ENCODE measurements around the gene FNDC11. TPM values are rescaled to one million over a fixed set of nuclear protein-coding genes. Genes with fewer than 3 reads are reported as not detected.

The FNDC11 gene
- total and polyA plus RNA-seq, 8 donors: 0.23 to 0.84 (median 0.67) TPM

DNA sequence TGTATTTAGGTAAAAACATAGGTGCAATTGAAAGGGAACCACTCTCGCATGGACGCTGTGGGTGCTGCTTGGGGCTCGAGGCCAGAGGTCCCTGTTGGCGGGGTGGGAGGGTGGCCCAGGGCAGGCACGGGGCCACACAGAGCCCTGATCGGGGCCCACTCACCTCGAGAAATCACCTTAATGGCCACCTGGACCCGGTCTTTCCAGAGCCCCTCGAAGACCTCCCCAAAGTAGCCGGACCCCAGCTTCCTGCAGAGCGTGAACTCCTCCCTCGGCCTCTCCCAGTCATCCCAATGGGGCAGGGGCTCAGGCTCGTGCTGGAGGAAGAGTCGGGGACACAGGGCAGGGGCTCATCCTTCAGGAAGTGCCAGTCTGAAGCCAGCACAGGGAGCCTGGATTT, 20.6 kb upstream of the FNDC11 start:
- DNase-seq: peak in 1 of 4 donors; percentile 37
- Histone ChIP-seq H3K4me1 (peaks cover 12 to 29% of the 10 kb centered on the region in 2 donors), H3K9me3 (no peaks in the 10 kb centered on the region), H3K36me3 (no peaks in the 10 kb centered on the region), H3K4me3 (no peak overlapping the region), H3K27me3 (peaks cover 0 to 54% of the 10 kb centered on the region in 2 donors), H3K27ac (no peak overlapping the region)
- intact Hi-C loops (cut with DNase I): no loop called here
- ATAC-seq: no peak
- TF ChIP-seq, protein P1, sequence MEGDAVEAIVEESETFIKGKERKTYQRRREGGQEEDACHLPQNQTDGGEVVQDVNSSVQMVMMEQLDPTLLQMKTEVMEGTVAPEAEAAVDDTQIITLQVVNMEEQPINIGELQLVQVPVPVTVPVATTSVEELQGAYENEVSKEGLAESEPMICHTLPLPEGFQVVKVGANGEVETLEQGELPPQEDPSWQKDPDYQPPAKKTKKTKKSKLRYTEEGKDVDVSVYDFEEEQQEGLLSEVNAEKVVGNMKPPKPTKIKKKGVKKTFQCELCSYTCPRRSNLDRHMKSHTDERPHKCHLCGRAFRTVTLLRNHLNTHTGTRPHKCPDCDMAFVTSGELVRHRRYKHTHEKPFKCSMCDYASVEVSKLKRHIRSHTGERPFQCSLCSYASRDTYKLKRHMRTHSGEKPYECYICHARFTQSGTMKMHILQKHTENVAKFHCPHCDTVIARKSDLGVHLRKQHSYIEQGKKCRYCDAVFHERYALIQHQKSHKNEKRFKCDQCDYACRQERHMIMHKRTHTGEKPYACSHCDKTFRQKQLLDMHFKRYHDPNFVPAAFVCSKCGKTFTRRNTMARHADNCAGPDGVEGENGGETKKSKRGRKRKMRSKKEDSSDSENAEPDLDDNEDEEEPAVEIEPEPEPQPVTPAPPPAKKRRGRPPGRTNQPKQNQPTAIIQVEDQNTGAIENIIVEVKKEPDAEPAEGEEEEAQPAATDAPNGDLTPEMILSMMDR (IDR thresholded peaks at IDR 0.05): no peak

DNA sequence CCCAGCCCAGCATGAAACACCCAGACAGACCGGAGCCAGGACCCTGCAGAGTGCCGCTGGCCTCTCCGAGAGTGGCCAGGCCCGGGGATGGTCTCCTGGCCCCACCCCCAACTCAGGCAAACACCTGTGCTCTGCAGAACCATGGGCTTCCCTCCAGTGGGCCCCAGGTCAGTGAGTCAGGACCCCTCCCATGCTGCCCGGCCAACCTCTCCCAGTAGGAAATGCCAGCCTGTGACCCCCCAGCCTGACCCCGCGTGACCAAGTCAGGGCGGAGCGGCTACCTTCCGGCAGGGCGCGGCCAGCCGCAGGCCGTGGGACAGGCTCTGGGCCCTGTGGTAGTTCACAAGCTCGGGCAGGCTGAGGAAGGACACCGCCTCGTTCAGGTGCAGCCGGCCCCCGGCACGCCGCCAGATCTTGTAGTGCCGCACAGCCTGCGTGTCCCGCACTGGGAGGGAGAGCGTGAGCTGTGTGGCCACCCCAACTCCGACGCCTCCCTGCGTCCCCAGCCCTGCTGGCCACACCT, 20.0 kb upstream of the FNDC11 start:
- ATAC-seq (peak; percentile 0), DNase-seq (peak in 1 of 4 donors; percentile 89)
- H3K4me3 ChIP-seq: no peak overlapping the region
- peaks cover 0 to 54% of the 10 kb centered on the region in 2 donors for H3K27me3 ChIP-seq
- no peaks in the 10 kb centered on the region for H3K36me3 ChIP-seq
- intact Hi-C loops (cut with DNase I): no loop called here
- peaks cover 13 to 34% of the 10 kb centered on the region in 2 donors for H3K4me1 ChIP-seq
- no peaks in the 10 kb centered on the region for H3K9me3 ChIP-seq
- H3K27ac ChIP-seq: no peak overlapping the region
- TF ChIP-seq, protein P1 (IDR thresholded peaks at IDR 0.05): no peak

DNA sequence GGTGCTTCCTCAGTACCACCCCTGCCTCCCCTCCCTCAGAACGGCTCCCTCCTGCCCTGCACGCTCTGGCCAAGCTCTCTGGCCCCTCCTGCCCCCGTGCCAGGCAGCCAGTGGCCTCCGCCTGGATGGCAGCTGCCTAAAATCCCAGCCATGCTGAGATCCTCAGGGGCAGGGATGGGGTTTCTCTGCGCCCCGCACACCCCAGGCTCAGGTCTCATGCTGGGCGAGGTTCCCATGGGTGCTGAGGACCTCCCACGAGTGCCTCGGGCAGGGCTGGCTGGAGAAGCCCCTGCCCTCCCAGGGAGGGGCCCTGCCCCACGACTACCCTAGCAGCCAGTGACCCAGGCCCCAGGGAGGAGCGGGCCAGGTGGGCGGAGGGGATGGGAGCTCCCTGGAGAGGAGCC, 19.5 kb upstream of the FNDC11 start:
- ATAC-seq: no peak
- TF ChIP-seq, protein P1 (IDR thresholded peaks at IDR 0.05): no peak
- peak in 1 of 4 donors; percentile 80 for DNase-seq
- H3K4me3 ChIP-seq: no peak overlapping the region
- intact Hi-C loops (cut with DNase I): no loop called here
- peaks cover 13 to 31% of the 10 kb centered on the region in 2 donors for H3K4me1 ChIP-seq
- peaks cover 0 to 54% of the 10 kb centered on the region in 2 donors for H3K27me3 ChIP-seq
- no peaks in the 10 kb centered on the region for H3K9me3 ChIP-seq
- H3K36me3 ChIP-seq: no peaks in the 10 kb centered on the region
- no peak overlapping the region for H3K27ac ChIP-seq

DNA sequence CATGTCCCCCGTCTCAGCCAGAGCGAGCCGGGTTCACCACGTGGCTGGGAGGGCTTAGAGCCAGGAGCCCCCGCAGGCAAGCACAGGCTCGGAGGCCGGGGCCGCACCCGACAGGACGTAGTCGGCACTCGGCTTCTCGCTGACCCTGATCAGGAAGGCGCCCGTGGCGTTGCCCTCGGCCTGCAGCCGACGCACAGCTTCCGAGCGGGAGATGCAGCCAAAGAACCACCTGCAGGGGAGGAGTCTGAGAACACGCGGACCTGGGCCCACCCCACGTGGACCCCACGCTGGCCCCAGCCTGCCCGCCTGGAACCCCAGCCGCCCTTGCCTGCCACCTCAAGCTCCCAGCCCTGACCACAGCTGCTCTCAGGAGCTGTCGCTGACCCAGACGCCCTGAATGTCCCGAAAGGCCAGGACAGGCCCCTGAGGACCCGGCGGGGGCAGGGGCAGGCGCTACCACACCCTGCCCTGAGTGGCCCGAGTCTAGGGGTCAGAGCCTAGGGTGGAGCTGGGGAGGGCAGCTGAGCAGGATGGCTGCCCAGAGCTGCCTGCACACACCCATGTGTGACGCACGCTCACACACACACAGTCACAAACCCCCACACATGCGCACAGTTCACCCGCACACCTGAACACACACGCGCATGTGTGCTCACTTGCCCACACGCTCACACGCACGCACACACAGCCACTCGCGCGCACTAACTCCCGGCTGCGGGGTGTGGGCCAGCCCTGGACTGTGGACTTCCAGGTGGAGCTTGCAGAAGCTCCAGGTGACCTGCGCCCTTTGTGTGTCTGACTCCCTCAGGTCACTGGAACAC, 18.9 kb upstream of the FNDC11 start:
- no peak for ATAC-seq
- H3K9me3 ChIP-seq: no peaks in the 10 kb centered on the region
- peak in 1 of 4 donors; percentile 65 for DNase-seq
- peaks cover 0 to 50% of the 10 kb centered on the region in 2 donors for H3K27me3 ChIP-seq
- H3K4me1 ChIP-seq: peaks cover 13 to 31% of the 10 kb centered on the region in 2 donors
- H3K27ac ChIP-seq: no peak overlapping the region
- no peaks in the 10 kb centered on the region for H3K36me3 ChIP-seq
- TF ChIP-seq, protein P1 (IDR thresholded peaks at IDR 0.05): no peak
- H3K4me3 ChIP-seq: no peak overlapping the region
- intact Hi-C loops (cut with DNase I): no loop called here

DNA sequence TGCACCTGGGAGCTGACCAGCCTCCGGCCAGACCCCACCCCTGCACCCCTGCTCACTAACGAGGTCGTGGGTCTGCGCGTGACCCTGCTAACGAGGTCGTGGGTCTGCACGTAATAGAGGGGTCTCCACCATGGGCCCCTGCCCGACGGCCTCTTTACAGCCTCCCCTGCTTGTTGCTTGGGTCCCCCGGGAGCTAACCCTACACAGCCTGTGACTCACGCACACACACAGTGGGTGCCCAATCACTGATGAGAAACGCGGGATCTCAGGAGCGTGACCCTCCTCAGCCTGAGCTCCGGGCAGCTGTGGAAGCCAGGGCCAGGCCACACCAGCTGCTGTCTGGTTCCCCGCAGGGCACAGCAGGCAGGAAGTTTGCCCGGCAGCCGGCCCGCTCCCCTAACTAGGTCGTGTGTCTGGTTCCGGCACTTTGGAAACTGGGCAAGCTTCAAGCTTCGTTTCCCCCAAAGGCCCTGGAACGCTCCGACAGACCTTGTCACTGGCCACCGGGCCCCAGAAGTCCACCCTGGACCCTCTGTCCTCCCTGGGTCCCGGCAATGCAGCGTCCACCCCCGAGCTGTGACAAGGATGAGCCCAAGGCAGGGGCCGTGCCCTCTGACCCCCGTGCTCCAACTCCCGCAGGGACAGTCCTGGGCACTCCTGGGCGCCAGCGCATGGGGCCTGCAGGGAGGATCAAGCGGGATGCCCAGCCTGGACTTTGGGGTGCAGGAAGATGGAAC, 17.6 kb upstream of the FNDC11 start:
- no peaks in the 10 kb centered on the region for H3K36me3 ChIP-seq
- peak overlapping the region in 1 of 2 donors; percentile 85 for H3K27ac ChIP-seq
- DNase-seq (peak in 1 of 4 donors; percentile 82), ATAC-seq (no peak)
- no peaks in the 10 kb centered on the region for H3K9me3 ChIP-seq
- intact Hi-C loops (cut with DNase I): no loop called here
- TF ChIP-seq, protein P1 (IDR thresholded peaks at IDR 0.05): no peak
- H3K4me3 ChIP-seq: peak overlapping the region; percentile 25 to 42
- peaks cover 13 to 31% of the 10 kb centered on the region in 2 donors for H3K4me1 ChIP-seq
- peaks cover 0 to 41% of the 10 kb centered on the region in 2 donors for H3K27me3 ChIP-seq
